H1 (cell line): ENCODE data around the gene FLT4. TPM values are rescaled to one million over a fixed set of nuclear protein-coding genes. Genes with fewer than 3 reads are reported as not detected.

Experiments
- CTCF ChIA-PET: fragments of 300-600 bp; sonication (Branson Sonifier 250); formaldehyde crosslinking; loops from one replicate; lab custom pipeline; 2021; ENCODE audit not compliant: partially characterized antibody; lab: Charles Lee
- POLR2A ChIA-PET: fragments of 300-600 bp; sonication (Branson Sonifier 250); formaldehyde crosslinking; loops from one replicate; lab custom pipeline; 2021; ENCODE audit warnings: inconsistent platforms; ENCODE audit not compliant: partially characterized antibody; lab: Charles Lee
- DNase-seq, 2 experiments: peaks; one replicate each; pipeline versions ENCODE4 v3.0.0 to v3.0.0-alpha.2; 2010 to 2022; ENCODE audit warnings: low spot score in 2 of 2, low read depth in 1 of 2, mixed read lengths in 1 of 2
- FAIRE-seq: peaks from 2 replicates; lab custom pipeline; 2011; peaks lifted over from hg19 to GRCh38; lab: Jason Lieb, UNC
- H2AFZ ChIP-seq: 2 replicates; pipeline ENCODE4 v1.8.1; 2012; ENCODE audit warnings: low read length, inconsistent platforms
- H2AK5ac ChIP-seq: 2 replicates; pipeline ENCODE4 v1.6.1; 2013; ENCODE audit warnings: low read depth, low read length
- H2BK120ac ChIP-seq: replicated peaks from 2 replicates; pipeline ENCODE3; 2013; ENCODE audit warnings: low read depth, low read length, inconsistent platforms
- H2BK12ac ChIP-seq: 2 replicates; pipeline ENCODE4 v1.6.1; 2013; ENCODE audit warnings: low read depth, low read length
- H2BK15ac ChIP-seq: 2 replicates; pipeline ENCODE4 v1.6.1; 2013; ENCODE audit warnings: low read length
- H2BK20ac ChIP-seq: 2 replicates; pipeline ENCODE4 v1.6.1; 2013; ENCODE audit warnings: low read length
- H2BK5ac ChIP-seq: 2 replicates; pipeline ENCODE4 v1.6.1; 2013; ENCODE audit warnings: low read depth, low read length
- H3K14ac ChIP-seq: 2 replicates; pipeline ENCODE4 v1.6.1; 2013; ENCODE audit warnings: inconsistent platforms; ENCODE audit not compliant: insufficient read length
- H3K18ac ChIP-seq: 2 replicates; pipeline ENCODE4 v1.6.1; 2013; ENCODE audit warnings: low read length; ENCODE audit errors: extremely low read depth
- H3K23ac ChIP-seq: 2 replicates; pipeline ENCODE4 v1.6.1; 2013; ENCODE audit warnings: inconsistent platforms; ENCODE audit not compliant: insufficient read length
- H3K23me2 ChIP-seq: 2 replicates; pipeline ENCODE4 v1.6.1; 2013; ENCODE audit warnings: low read depth, low read length
- H3K27ac ChIP-seq: 2 replicates; pipeline ENCODE4 v1.6.1; 2011; ENCODE audit warnings: low read depth, low read length, inconsistent platforms
- H3K27me3 ChIP-seq, 4 experiments: replicated peaks in 1 of 4; 1 replicate in 1 of 4; 2 replicates in 3 of 4; pipeline versions ENCODE4 v1.6.1 to v1.8.1; 2011 to 2013; ENCODE audit warnings: low read length in 3 of 4, mild to moderate bottlenecking in 3 of 4, inconsistent platforms in 2 of 4, mixed read lengths in 2 of 4, moderate library complexity in 1 of 4; ENCODE audit not compliant: control insufficient read depth in 3 of 4, insufficient read depth in 3 of 4; ENCODE audit errors: extremely low read depth in 1 of 4
- H3K36me3 ChIP-seq, 4 experiments: 2 replicates each; pipeline versions ENCODE4 v1.6.1 to v1.8.1; 2011 to 2013; ENCODE audit warnings: mild to moderate bottlenecking in 4 of 4, low read length in 3 of 4, moderate library complexity in 2 of 4, control low read depth in 1 of 4, inconsistent platforms in 1 of 4; ENCODE audit not compliant: insufficient read depth in 4 of 4, control insufficient read depth in 2 of 4
- H3K4ac ChIP-seq: replicated peaks from 2 replicates; pipeline ENCODE3; 2013; ENCODE audit warnings: low read length, low read depth, mixed read lengths, inconsistent platforms; ENCODE audit not compliant: insufficient read length
- H3K4me1 ChIP-seq, 4 experiments: replicated peaks in 1 of 4; 1 replicate in 1 of 4; 2 replicates in 3 of 4; pipeline versions ENCODE4 v1.6.1 to v1.8.1; 2011 to 2013; ENCODE audit warnings: low read length in 3 of 4, inconsistent platforms in 2 of 4, mixed read lengths in 1 of 4; ENCODE audit not compliant: insufficient read depth in 4 of 4, control insufficient read depth in 3 of 4
- H3K4me2 ChIP-seq, 2 experiments: 2 replicates each; pipeline versions ENCODE4 v1.6.1 to v1.8.1; 2011 to 2013; ENCODE audit warnings: low read depth in 2 of 2, low read length in 2 of 2, control low read depth in 1 of 2, inconsistent platforms in 1 of 2, mild to moderate bottlenecking in 1 of 2; ENCODE audit not compliant: insufficient read depth in 1 of 2
- H3K4me3 ChIP-seq, 4 experiments: fragments of 200-600, 300-600 bp in 1 of 4; sonication (generic), shearing (Covaris generic), sonication (Bioruptor Twin) in 1 of 4; 2 replicates each; pipeline versions ENCODE4 v1.5.1 to v1.8.1; 2011 to 2016; ENCODE audit warnings: low read length in 4 of 4, low read depth in 3 of 4, control low read depth in 2 of 4, inconsistent platforms in 2 of 4, mild to moderate bottlenecking in 2 of 4, mixed read lengths in 1 of 4, moderate library complexity in 1 of 4; ENCODE audit not compliant: insufficient read depth in 2 of 4; ENCODE audit errors: extremely low read depth in 1 of 4
- H3K56ac ChIP-seq: replicated peaks from 2 replicates; pipeline ENCODE3; 2013; ENCODE audit warnings: low read depth, mild to moderate bottlenecking, mixed read lengths, low read length, inconsistent platforms; ENCODE audit not compliant: insufficient read length
- H3K79me1 ChIP-seq: 2 replicates; pipeline ENCODE4 v1.6.1; 2013; ENCODE audit warnings: low read depth, low read length, control low read depth
- H3K79me2 ChIP-seq, 2 experiments: 2 replicates each; pipeline versions ENCODE4 v1.6.1 to v1.8.1; 2012 to 2013; ENCODE audit warnings: low read length in 2 of 2, mild to moderate bottlenecking in 2 of 2, inconsistent platforms in 1 of 2; ENCODE audit not compliant: insufficient read depth in 2 of 2, control insufficient read depth in 1 of 2
- H3K9ac ChIP-seq, 4 experiments: replicated peaks in 1 of 4; 1 replicate in 1 of 4; 2 replicates in 3 of 4; pipeline versions ENCODE4 v1.6.1 to v1.8.1; 2011 to 2013; ENCODE audit warnings: low read depth in 3 of 4, low read length in 3 of 4, control low read depth in 2 of 4, mild to moderate bottlenecking in 2 of 4, moderate library complexity in 2 of 4, inconsistent platforms in 1 of 4; ENCODE audit errors: extremely low read depth in 1 of 4
- H3K9me3 ChIP-seq, 2 experiments: 2 replicates each; pipeline versions ENCODE4 v1.6.1 to v1.8.1; 2012 to 2013; ENCODE audit warnings: mild to moderate bottlenecking in 2 of 2, moderate library complexity in 2 of 2, control low read depth in 1 of 2, inconsistent platforms in 1 of 2, low read depth in 1 of 2, low read length in 1 of 2, mixed read lengths in 1 of 2; ENCODE audit not compliant: insufficient read depth in 2 of 2
- H4K20me1 ChIP-seq, 2 experiments: replicated peaks in 1 of 2; 2 replicates each; pipeline versions ENCODE3 to v1.8.1; 2011 to 2013; ENCODE audit warnings: inconsistent platforms in 2 of 2, low read length in 2 of 2, mild to moderate bottlenecking in 1 of 2; ENCODE audit not compliant: insufficient read depth in 2 of 2, control insufficient read depth in 1 of 2
- H4K5ac ChIP-seq: 2 replicates; pipeline ENCODE4 v1.6.1; 2013; ENCODE audit warnings: low read length, low read depth, mixed read lengths, inconsistent platforms; ENCODE audit not compliant: insufficient read length
- H4K8ac ChIP-seq: 2 replicates; pipeline ENCODE4 v1.8.0; 2013; ENCODE audit warnings: mild to moderate bottlenecking, moderate library complexity, low read length, inconsistent platforms; ENCODE audit not compliant: insufficient read depth; ENCODE audit errors: extremely low read depth
- H4K91ac ChIP-seq: replicated peaks from 2 replicates; pipeline ENCODE3; 2013; ENCODE audit warnings: low read length, mixed read lengths, inconsistent platforms; ENCODE audit not compliant: insufficient read length
- BCL11A ChIP-seq, 2 experiments: IDR thresholded peaks; one replicate each; pipeline ENCODE4 v1.6.1; 2011; ENCODE audit warnings: low read depth in 2 of 2, low read length in 2 of 2, mild to moderate bottlenecking in 2 of 2
- CBX8 ChIP-seq: fragments of 300-800, 300-1000 bp; sonication (generic); IDR thresholded peaks from 2 replicates; pipeline ENCODE4 v1.7.1; 2016; ENCODE audit warnings: low read depth, low read length, borderline replicate concordance
- CHD1 ChIP-seq: IDR thresholded peaks from 2 replicates; pipeline ENCODE4 v1.6.1; 2012; ENCODE audit warnings: low read depth, low read length, improper control_type of control experiment
- EP300 ChIP-seq, 2 experiments: IDR thresholded peaks; 1 replicate in 1 of 2; 2 replicates in 1 of 2; pipeline ENCODE4 v1.6.1; 2011 to 2012; ENCODE audit warnings: low read depth in 2 of 2, low read length in 2 of 2, mild to moderate bottlenecking in 2 of 2, borderline replicate concordance in 1 of 2, inconsistent platforms in 1 of 2, moderate library complexity in 1 of 2
- JUND ChIP-seq: IDR thresholded peaks from 2 replicates; pipeline ENCODE4 v1.6.1; 2011; ENCODE audit warnings: mild to moderate bottlenecking, improper control_type of control experiment, low read length
- NANOG ChIP-seq: IDR thresholded peaks from 2 replicates; pipeline ENCODE4 v1.6.1; 2011; ENCODE audit warnings: low read length, low read depth, mild to moderate bottlenecking, inconsistent platforms; ENCODE audit not compliant: insufficient read depth, poor library complexity, severe bottlenecking
- NRF1 ChIP-seq: IDR thresholded peaks from 2 replicates; pipeline ENCODE4 v1.6.1; 2011; ENCODE audit warnings: mild to moderate bottlenecking, low read depth, low read length, improper control_type of control experiment
- POLR2AphosphoS5 ChIP-seq: IDR thresholded peaks from 2 replicates; pipeline ENCODE4 v1.6.1; 2011; ENCODE audit warnings: low read depth, low read length
- SP1 ChIP-seq: IDR thresholded peaks from 2 replicates; pipeline ENCODE4 v1.6.1; 2011; ENCODE audit warnings: low read depth, low read length
- SRF ChIP-seq: IDR thresholded peaks from 2 replicates; pipeline ENCODE4 v1.6.1; 2011; ENCODE audit warnings: mild to moderate bottlenecking, low read depth, low read length, moderate library complexity
- SUZ12 ChIP-seq: fragments of 200-600 bp; sonication (generic); IDR thresholded peaks from 2 replicates; pipeline ENCODE4 v1.6.1; 2012; ENCODE audit warnings: mild to moderate bottlenecking, inconsistent platforms, low read length, moderate library complexity, mixed read lengths
- TAF7 ChIP-seq: optimal IDR thresholded peaks from 2 replicates; pipeline ENCODE3; 2011; ENCODE audit warnings: low read depth, mild to moderate bottlenecking, inconsistent platforms, low read length, moderate library complexity, borderline replicate concordance
- TEAD4 ChIP-seq: IDR thresholded peaks from 2 replicates; pipeline ENCODE4 v1.6.1; 2012; ENCODE audit warnings: low read depth, low read length, inconsistent platforms, mixed read lengths
- WGBS, 2 experiments: shearing (Covaris generic) in 1 of 2; methylation state at CpG; one replicate each; pipeline versions ENCODE4 v1.1.6 to v1.1.7; 2013 to 2015; ENCODE audit warnings: low lambda C conversion rate in 2 of 2, mixed read lengths in 2 of 2, inconsistent platforms in 1 of 2, low coverage in 1 of 2, missing lambda C conversion rate in 1 of 2; ENCODE audit not compliant: insufficient replicate concordance in 2 of 2, insufficient coverage in 1 of 2, insufficient read length in 1 of 2; ENCODE audit errors: extremely low coverage in 1 of 2, missing lambda C conversion rate in 1 of 2; 5-methylcytosine and 5-hydroxymethylcytosine counted together
- polyA plus RNA-seq, 7 experiments: library from polyadenylated mRNA; depleted of rRNA in 3 of 7; stranded (reverse) in 5 of 7; unstranded in 2 of 7; fragments of >200 nt in 5 of 7; fragments of 200-250 nt in 2 of 7; gene quantifications; 1 replicate in 5 of 7; 2 replicates in 1 of 7; 4 replicates in 1 of 7; pipeline versions ENCODE4 v1.2.1 to v1.2.3, GENCODE V29; 2011 to 2013; ENCODE audit warnings: missing spikeins in 2 of 7, mixed read lengths in 2 of 7
- total RNA-seq: library from RNA; stranded (reverse); fragmentation: NEBNext Ultra II Directional; extraction: Animal tissue kit (Norgen Biotek cat#: 25700); gene quantifications from 2 replicates; pipeline ENCODE4 v1.2.1, GENCODE V29; 2021

FLT4 gene
- total and polyA plus RNA-seq, 2 of the 8 experiments (the other 6 are each of a cell fraction or from before 2014, with no cell fraction given): 6.5 to 7.7 TPM

DNA sequence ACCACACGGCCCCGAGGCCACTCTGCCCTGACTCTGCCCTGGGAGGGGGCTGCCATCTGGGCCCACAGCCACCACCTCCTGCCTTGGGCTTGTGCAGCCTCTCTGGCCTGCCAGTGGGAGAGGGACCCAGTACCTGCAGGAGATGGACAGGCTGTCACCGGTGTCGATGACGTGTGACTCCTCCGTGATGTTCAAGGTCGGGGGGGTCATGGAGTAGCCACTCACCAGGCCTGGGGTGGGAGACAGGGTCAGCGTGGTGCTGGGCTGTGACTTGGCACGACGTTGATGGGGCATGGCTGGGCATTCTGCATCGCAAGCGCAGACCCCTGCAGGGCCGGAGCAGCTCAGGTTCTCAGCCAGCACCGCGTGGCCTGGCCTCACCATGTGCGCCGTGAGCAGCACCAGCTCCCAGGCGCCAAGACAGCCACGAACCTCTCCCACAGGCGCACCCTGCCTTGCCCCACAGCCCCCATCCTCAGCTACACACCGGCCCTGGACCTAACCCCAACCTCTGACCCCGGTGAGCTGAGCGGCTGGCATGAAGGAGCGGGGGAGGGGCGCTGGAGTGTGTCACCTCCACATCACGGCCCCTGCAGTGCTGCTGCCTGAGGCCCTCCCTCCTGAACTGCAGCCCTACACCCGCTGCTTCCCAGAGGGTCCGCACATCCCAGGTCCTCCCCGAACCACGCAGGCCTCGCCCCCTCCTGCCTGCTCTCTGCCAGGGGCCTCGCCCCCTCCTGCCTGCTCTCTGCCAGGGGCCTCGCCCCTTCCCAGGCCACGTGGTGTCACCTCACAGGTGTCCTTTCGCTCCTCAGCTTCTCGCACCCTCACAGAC is 17.6 kb downstream of the FLT4 start:
- H3K4ac ChIP-seq: no peak overlapping the region
- H3K23me2 ChIP-seq: peaks cover 3% of the 10 kb centered on the region; the same call in 1 of the 2 replicates
- WGBS, 2 experiments: 90% methylated on average over 27 of the region's 36 CpGs; no CpG with 5 or more reads in 1 of the 2 experiments
- FAIRE-seq (no peak), DNase-seq (no peak)
- H3K4me1 ChIP-seq: peaks cover 0 to 6% (median 2%) of the 10 kb centered on the region in 4 experiments; a peak in 4 of 7 replicates
- H4K91ac ChIP-seq: no peak overlapping the region
- no peak overlapping the region for H3K14ac ChIP-seq
- H2BK15ac ChIP-seq: no peak overlapping the region
- H3K4me3 ChIP-seq: no peak overlapping the region
- no peak overlapping the region for H2BK120ac ChIP-seq
- ChIA-PET POLR2A (no interaction called here), CTCF (interaction anchor here (0.5 to 2.6 kb wide), 4 partner anchors 13 to 788 kb away, joined by 3 to 7 read pairs (median 6); no protein-coding TSS in a partner anchor)
- H2BK12ac ChIP-seq: no peak overlapping the region; the same call in 1 of the 2 replicates
- H3K79me1 ChIP-seq: no peaks in the 10 kb centered on the region
- no peaks in the 10 kb centered on the region for H3K79me2 ChIP-seq
- peak overlapping the region; percentile 71; the same call in 1 of the 2 replicates for H3K18ac ChIP-seq
- H3K27ac ChIP-seq: no peak overlapping the region
- H4K5ac ChIP-seq: no peak overlapping the region
- H3K56ac ChIP-seq: no peak overlapping the region
- no peak overlapping the region for H2BK5ac ChIP-seq
- no peaks in the 10 kb centered on the region; a peak in 1 of 7 replicates for H3K27me3 ChIP-seq
- no peak overlapping the region for H3K4me2 ChIP-seq
- no peak overlapping the region for H2AFZ ChIP-seq
- no peak overlapping the region for H2AK5ac ChIP-seq
- no peak overlapping the region for H3K9ac ChIP-seq
- no peaks in the 10 kb centered on the region for H3K9me3 ChIP-seq
- no peak overlapping the region for H2BK20ac ChIP-seq
- no peaks in the 10 kb centered on the region for H3K36me3 ChIP-seq
- H4K8ac ChIP-seq: no peak overlapping the region
- H4K20me1 ChIP-seq: no peaks in the 10 kb centered on the region
- no peak overlapping the region for H3K23ac ChIP-seq
- TF ChIP-seq SP1 (no peak), TAF7 (no peak), TEAD4 (no peak), BCL11A (IDR thresholded peaks at IDR 0.05; ENCODE audit: low read depth in 2 of 2, low read length in 2 of 2) (no peak), NRF1 (no peak), POLR2AphosphoS5 (no peak), SUZ12 (no peak), CBX8 (no peak), CHD1 (no peak), SRF (no peak), NANOG (no peak), EP300 (IDR thresholded peaks at IDR 0.05; ENCODE audit: borderline replicate concordance in 1 of 2, low read depth in 2 of 2, low read length in 2 of 2) (no peak), JUND (no peak)
